Gastroesophageal sphincter (tissue), 3 donors: ENCODE measurements around the gene DENND6A.

Experiments used
- CTCF ChIP-seq, 4 experiments: fragments of 200-600 bp in 2 of 4; fragments of 450-650 bp in 2 of 4; sonication (generic) in 1 of 4; IDR thresholded peaks; one replicate each; pipeline ENCODE4 v1.5.1; 2017 to 2019; ENCODE audit warnings: antibody characterized with exemption in 4 of 4, mild to moderate bottlenecking in 2 of 4, moderate library complexity in 2 of 4
- POLR2AphosphoS5 ChIP-seq: sonication (generic); formaldehyde crosslinking; IDR thresholded peaks from one replicate; pipeline ENCODE4 v1.6.1; 2017; ENCODE audit warnings: antibody characterized with exemption

- no peak for TF ChIP-seq POLR2AphosphoS5
- TF ChIP-seq CTCF (IDR thresholded peaks at IDR 0.05): no peak
These were observed 40.9 kb upstream of the DENND6A start for GRCh38 chr3:57733790-57734189.
